GM21381 (cell line): ENCODE measurements around the gene MINDY1.

Experiments used
- ATAC-seq: cut with Tn5 transposase; IDR thresholded peaks from one replicate; pipeline ENCODE4 v1.9.1; 2021; ENCODE audit warnings: mild to moderate bottlenecking, moderate library complexity; ENCODE audit not compliant: unreplicated experiment

Gene MINDY1

GRCh38 chr1:151012684-151013471 is 6.2 kb upstream of the MINDY1 start:
- no peak for ATAC-seq

DNA sequence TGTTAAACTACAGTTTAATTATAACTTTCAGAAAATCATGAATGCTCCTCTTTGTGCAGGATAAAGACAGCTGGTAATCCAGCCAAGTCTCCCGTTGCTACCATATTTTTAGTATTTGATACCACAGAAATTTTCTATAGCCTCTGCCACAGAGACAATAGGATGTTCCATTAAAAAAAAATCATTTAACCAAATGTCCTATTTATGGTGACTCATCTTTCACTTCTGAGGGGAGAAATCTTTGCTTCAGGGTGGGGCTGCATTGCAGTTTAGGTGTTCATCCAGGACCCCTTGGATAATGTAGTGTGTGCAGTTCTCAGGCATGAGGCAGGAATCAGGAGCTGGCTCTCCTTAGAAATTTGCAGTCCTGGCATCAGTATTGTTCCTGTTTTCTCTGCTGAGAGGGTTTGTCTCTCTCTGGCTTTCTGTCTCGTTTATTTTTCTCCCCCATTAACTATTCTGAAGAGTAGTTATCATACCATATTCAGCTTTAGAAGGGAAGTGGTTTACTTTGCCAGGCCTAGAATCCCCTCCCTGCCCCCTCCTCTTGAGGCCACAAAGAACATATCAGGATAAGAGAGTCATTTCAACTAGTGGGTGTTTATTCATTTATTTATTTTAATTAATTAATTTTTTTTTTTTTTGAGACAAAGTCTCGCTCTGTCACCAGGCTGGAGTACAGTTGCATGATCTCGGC is 4.6 kb upstream of the MINDY1 start:
- ATAC-seq: no peak

DNA sequence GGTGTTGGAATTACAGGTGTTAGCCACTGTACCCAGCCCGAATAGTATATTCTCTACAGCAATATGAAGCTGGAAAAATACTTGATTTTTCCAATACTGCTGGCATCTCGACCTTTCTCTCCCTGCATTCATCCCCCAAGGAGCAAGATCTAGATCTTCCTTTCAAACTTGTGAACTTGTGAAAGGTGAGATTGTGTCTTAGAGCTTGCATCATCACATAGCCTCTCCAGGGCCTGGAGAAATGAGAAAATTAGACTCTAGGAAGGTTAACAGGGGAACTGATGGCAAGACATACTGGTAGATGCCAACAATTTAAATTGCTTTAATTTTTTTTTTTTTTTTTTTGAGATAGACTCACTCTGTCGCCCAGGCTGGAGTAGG is 3.6 kb upstream of the MINDY1 start:
- no peak for ATAC-seq

DNA sequence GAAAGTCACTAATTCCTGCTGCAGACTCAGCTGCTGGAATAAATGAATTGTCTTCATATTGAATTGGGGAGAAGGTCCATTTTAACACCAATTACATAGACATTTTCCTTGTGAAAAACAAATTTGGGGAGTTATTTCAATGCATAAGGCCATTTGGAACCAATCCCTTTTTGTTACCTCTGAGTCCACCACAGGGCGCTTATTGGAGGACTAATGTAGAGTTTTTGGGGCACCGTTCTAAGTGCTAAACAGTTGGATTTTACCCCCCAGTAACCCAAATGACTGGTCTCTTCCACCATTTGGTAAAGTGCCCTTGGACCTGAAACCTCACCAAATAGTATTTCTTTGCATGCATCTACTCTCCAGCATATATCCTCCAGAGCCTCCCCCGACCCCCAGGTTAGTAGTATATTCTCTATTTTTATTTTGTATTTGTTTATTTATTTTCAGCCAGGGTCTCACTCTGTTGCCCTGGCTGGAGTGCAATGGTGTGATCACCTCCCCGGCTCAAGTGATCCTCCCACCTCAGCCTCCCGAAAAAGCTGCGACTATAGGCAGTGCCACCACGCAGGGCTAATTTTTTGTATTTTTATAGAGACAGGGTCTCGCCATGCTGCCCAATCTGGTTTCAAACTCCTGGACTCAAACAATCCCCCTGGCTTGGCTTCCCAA is 3.1 kb upstream of the MINDY1 start:
- ATAC-seq: no peak

- ATAC-seq: no peak
Measured at GRCh38 chr1:151009206-151009587, 2.5 kb upstream of the MINDY1 start.

- ATAC-seq: peak; percentile 88
Measured at GRCh38 chr1:151008244-151009205, 1.8 kb upstream of the MINDY1 start, which contains the start of gene PRUNE1. Gene PRUNE1 (plus strand): TSS chr1:151008449. CDS start chr1:151008633, 184 bp downstream.

- ATAC-seq: no peak
Measured at GRCh38 chr1:151007853-151008243, 1.1 kb upstream of the MINDY1 start.

GRCh38 chr1:151005729-151006319 is 878 bp downstream of the MINDY1 start:
- ATAC-seq: no peak

DNA sequence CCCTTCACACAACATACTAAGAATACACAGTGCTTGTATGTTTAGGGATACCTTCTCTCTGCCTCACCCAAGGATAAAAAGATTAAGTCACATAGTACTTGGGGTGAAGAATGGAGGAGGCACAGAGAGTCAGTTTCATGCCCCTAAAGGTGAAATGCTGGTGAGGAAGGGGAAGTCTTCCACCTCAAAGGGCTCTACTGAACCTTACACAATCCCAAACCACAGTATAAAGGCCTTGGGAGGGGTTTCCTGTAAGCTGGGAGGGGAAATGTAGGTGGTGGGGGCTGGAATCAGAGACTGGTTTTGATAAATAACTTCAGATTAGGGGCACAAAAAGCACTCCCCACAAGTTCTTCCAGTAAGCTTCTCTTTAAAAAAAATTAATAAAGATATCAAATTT is 3.5 kb downstream of the MINDY1 start:
- no peak for ATAC-seq

- no peak for ATAC-seq
Measured at GRCh38 chr1:151002611-151003010, 4.1 kb downstream of the MINDY1 start.

DNA sequence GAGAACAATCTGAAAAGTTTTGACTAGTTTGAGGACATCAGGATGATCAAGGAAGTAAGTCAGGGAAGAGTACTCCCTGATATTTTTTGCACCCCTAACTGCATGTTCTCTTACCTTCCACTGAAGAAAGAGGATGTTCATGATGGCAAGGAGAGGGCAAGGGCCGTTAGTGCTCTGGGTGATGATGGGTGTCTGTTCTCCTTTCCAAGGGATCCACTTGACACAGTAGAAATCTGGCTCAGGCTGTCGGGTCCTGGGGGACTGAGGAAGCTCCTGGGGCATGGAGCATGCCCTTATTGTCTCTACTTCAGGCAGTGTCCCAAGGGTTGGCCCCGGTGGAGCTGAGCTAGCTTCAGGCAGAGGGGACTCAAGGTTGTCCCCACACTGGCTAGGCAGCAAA is 4.7 kb downstream of the MINDY1 start:
- ATAC-seq: no peak

DNA sequence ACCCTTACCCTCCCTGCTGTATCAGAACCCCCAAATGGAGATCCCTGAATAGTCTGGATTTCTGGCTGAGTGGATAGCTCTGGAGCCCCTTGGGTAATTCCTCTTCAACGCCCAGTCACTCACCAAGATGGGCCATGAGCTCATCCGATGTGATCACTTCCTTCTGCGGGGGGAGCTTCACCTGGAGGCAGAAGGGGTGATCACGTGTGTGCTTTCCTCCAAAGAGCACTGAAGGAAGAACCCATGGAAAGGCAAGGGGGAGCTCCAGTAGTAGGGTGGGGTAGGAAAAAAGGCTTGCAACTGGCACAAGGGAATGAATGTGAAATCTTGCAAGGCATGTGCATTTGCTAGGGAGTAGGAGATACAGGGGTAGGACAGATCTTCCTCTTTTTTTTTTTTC is 5.1 kb downstream of the MINDY1 start:
- ATAC-seq: no peak

DNA sequence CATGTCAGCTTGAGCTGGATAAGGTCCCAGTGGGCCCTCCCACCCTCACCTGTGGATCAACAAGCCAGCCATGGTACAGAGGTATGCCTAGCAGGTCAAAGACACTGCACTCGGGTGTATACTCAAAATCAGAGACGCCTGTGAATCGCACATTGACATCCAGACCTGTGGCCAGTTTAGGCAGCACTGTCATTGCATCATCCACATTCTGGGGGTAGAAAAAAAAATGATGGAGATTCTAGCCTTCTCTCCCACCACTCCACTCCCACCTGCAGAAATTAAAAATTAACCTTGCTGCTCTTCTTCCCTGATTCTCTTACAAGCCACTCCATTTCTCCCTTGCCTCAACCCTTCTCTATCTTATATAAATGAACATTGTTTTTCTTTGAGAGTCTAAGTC is 6.3 kb downstream of the MINDY1 start:
- no peak for ATAC-seq

DNA sequence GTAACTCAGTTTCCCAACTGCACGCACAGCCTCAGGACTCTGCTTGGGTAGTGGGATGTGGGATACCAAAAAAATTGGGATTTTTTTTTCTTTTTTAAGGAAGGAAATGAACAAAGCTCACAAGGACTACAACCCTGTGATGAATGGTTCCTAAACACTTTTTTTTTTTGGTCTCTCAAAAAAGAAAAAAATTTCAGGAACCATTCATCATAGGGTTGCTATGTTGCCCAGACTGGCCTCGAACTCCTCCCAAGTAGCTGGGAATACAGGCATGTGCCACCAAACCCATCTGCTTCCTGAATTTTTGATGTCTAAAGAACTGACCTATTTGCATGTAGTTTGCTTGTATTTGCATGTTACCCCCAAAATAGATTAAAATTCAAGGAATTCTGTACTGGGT is 6.8 kb downstream of the MINDY1 start:
- no peak for ATAC-seq

- no peak for ATAC-seq
Measured at GRCh38 chr1:150999051-150999674, 7.5 kb downstream of the MINDY1 start.

GRCh38 chr1:150997949-150998348 is 8.8 kb downstream of the MINDY1 start:
- no peak for ATAC-seq

GRCh38 chr1:150997126-150997872 is 9.4 kb downstream of the MINDY1 start:
- no peak for ATAC-seq

- no peak for ATAC-seq
Measured at GRCh38 chr1:150995896-150996295, 10.8 kb downstream of the MINDY1 start.

DNA sequence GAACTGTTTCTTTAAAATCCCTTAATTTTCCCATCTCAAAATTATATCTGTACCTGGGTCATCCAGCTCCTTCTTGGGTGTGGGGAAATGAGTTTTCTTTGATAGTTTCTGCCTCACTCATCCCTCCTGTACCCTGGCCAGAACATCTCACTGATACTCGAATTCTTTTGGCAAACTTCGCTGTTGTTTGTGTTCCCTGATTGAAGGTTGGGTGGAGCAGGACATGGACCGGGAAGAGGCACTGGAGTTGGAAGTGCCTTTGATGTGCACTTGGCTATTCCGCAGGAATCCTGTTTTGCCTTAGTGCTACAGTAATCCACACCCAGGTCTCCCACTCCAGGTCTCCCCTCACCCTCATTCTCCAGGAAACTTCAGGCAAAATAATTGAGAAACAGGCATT is 11.2 kb downstream of the MINDY1 start:
- no peak for ATAC-seq
